Endothelial cell of umbilical vein (primary cell): ENCODE measurements around the gene TRIM2. TPM values are rescaled to one million over a fixed set of nuclear protein-coding genes. Genes with fewer than 3 reads are reported as not detected.

Source experiments
- BruUV-seq: library from RNA; stranded (reverse); fragments of 400-500 nt; replicated peaks from 2 replicates; lab custom pipeline; 2021; lab: Mats Ljungman, UMichigan
- CTCF ChIA-PET: fragments of 300-600, 350-600 bp; sonication (Branson Sonifier 250); formaldehyde crosslinking; loops from one replicate; lab custom pipeline; 2021; ENCODE audit warnings: antibody characterized with exemption, inconsistent platforms; lab: Charles Lee
- POLR2A ChIA-PET: fragments of 300-600, 350-600 bp; sonication (Branson Sonifier 250); formaldehyde crosslinking; loops from one replicate; lab custom pipeline; 2021; ENCODE audit warnings: antibody characterized with exemption, inconsistent platforms; lab: Charles Lee
- DNase-seq: peaks from one replicate; pipeline ENCODE4 v3.0.0-alpha.2; 2011; ENCODE audit warnings: low read depth, low spot score
- FAIRE-seq: peaks from 2 replicates; lab custom pipeline; 2011; peaks lifted over from hg19 to GRCh38; lab: Jason Lieb, UNC
- H2AFZ ChIP-seq: 2 replicates; pipeline ENCODE4 v1.6.0; 2012; ENCODE audit warnings: low read depth, low read length, control low read depth, inconsistent platforms
- H3K27ac ChIP-seq: 2 replicates; pipeline ENCODE4 v1.5.1; 2011; ENCODE audit warnings: low read depth, mild to moderate bottlenecking, control low read depth, low read length, moderate library complexity; ENCODE audit not compliant: insufficient read depth
- H3K27me3 ChIP-seq, 2 experiments: 2 replicates each; pipeline versions ENCODE4 v1.6.0 to v1.6.1; 2011; ENCODE audit warnings: low read length in 2 of 2, mixed read lengths in 1 of 2; ENCODE audit not compliant: control insufficient read depth in 2 of 2, insufficient read depth in 2 of 2
- H3K36me3 ChIP-seq, 2 experiments: 2 replicates in 1 of 2; 3 replicates in 1 of 2; pipeline ENCODE4 v1.5.1; 2011; ENCODE audit warnings: low read length in 2 of 2, mild to moderate bottlenecking in 1 of 2, moderate library complexity in 1 of 2; ENCODE audit not compliant: control insufficient read depth in 2 of 2, insufficient read depth in 2 of 2; ENCODE audit errors: extremely low read depth in 1 of 2
- H3K4me1 ChIP-seq: 3 replicates; pipeline ENCODE4 v1.5.1; 2011; ENCODE audit warnings: mild to moderate bottlenecking, low read length; ENCODE audit not compliant: control insufficient read depth, insufficient read depth; ENCODE audit errors: extremely low read depth
- H3K4me2 ChIP-seq: 2 replicates; pipeline ENCODE4 v1.6.1; 2011; ENCODE audit warnings: low read length, control low read depth, mixed read lengths; ENCODE audit not compliant: insufficient read depth
- H3K4me3 ChIP-seq, 3 experiments: fragments of 200-600 bp in 1 of 3; sonication (generic), shearing (Covaris generic) in 1 of 3; replicated peaks in 1 of 3; 2 replicates each; pipeline ENCODE4 v1.5.1; 2011 to 2016; ENCODE audit warnings: control low read depth in 3 of 3, low read length in 3 of 3, mild to moderate bottlenecking in 2 of 3, inconsistent platforms in 1 of 3, low read depth in 1 of 3, moderate library complexity in 1 of 3; ENCODE audit not compliant: insufficient read depth in 1 of 3
- H3K79me2 ChIP-seq: 2 replicates; pipeline ENCODE4 v1.6.0; 2012; ENCODE audit warnings: low read length, inconsistent platforms; ENCODE audit not compliant: control insufficient read depth, insufficient read depth
- H3K9ac ChIP-seq: replicated peaks from 2 replicates; pipeline ENCODE3; 2011; ENCODE audit warnings: low read length, control low read depth; ENCODE audit not compliant: insufficient read depth; ENCODE audit errors: extremely low read depth
- H3K9me1 ChIP-seq: replicated peaks from 3 replicates; pipeline ENCODE4 v1.6.0; 2011; ENCODE audit warnings: mild to moderate bottlenecking, low read length; ENCODE audit not compliant: control insufficient read depth, insufficient read depth; ENCODE audit errors: extremely low read depth
- H3K9me3 ChIP-seq: replicated peaks from 2 replicates; pipeline ENCODE4 v1.5.1; 2012; ENCODE audit warnings: low read length, inconsistent platforms; ENCODE audit not compliant: control insufficient read depth, insufficient read depth
- H4K20me1 ChIP-seq: replicated peaks from 2 replicates; pipeline ENCODE3; 2011; ENCODE audit warnings: mild to moderate bottlenecking, low read length; ENCODE audit not compliant: control insufficient read depth, insufficient read depth; ENCODE audit errors: extremely low read depth
- CTCF ChIP-seq, 2 donors: IDR thresholded peaks; 1 replicate in 1 of 2; 2 replicates in 1 of 2; pipeline ENCODE4 v1.5.1; 2011; ENCODE audit warnings: low read length in 2 of 2, mild to moderate bottlenecking in 2 of 2, moderate library complexity in 2 of 2, control low read depth in 1 of 2, inconsistent platforms in 1 of 2, low read depth in 1 of 2; ENCODE audit not compliant: insufficient read depth in 1 of 2; ENCODE audit errors: extremely low read depth in 1 of 2
- EZH2 ChIP-seq: IDR thresholded peaks from 2 replicates; pipeline ENCODE4 v1.6.1; 2012; ENCODE audit warnings: borderline replicate concordance, low read depth, mild to moderate bottlenecking, moderate library complexity, low read length, inconsistent platforms; ENCODE audit not compliant: severe bottlenecking
- FOS ChIP-seq: IDR thresholded peaks from 2 replicates; pipeline ENCODE4 v1.6.1; 2011; ENCODE audit warnings: mild to moderate bottlenecking, low read length, moderate library complexity, borderline replicate concordance; ENCODE audit not compliant: insufficient read depth
- GATA2 ChIP-seq: IDR thresholded peaks from 2 replicates; pipeline ENCODE4 v1.7.0; 2011; ENCODE audit warnings: low read depth, mild to moderate bottlenecking, moderate library complexity, mixed read lengths, low read length; ENCODE audit not compliant: insufficient read length, insufficient read depth
- JUN ChIP-seq: IDR thresholded peaks from 2 replicates; pipeline ENCODE4 v1.6.1; 2011; ENCODE audit warnings: borderline replicate concordance, low read depth; ENCODE audit not compliant: insufficient read length, insufficient read depth
- MAX ChIP-seq: IDR thresholded peaks from 2 replicates; pipeline ENCODE4 v1.6.1; 2011; ENCODE audit not compliant: insufficient read depth, insufficient read length
- MYC ChIP-seq: IDR thresholded peaks from one replicate; pipeline ENCODE4 v1.6.1; 2011; ENCODE audit warnings: mild to moderate bottlenecking, low read depth, low read length
- POLR2A ChIP-seq: IDR thresholded peaks from 2 replicates; pipeline ENCODE4 v1.6.1; 2012; ENCODE audit warnings: low read depth, mild to moderate bottlenecking, control low read depth, low read length
- POLR2AphosphoS5 ChIP-seq: IDR thresholded peaks from 2 replicates; pipeline ENCODE4 v1.6.1; 2012; ENCODE audit warnings: low read depth, mild to moderate bottlenecking, control low read depth, low read length, moderate library complexity; ENCODE audit not compliant: insufficient read depth
- dilution Hi-C: fragments of 300-500 bp; cut with MboI; formaldehyde crosslinking; loops from one replicate; pipeline ENCODE4 v1.15.0; 2019; ENCODE audit warnings: low sequenced_read_pairs; ENCODE audit not compliant: extremely low pct_ligation_motif_present
- intact Hi-C: fragments of 100-400 bp; cut with micrococcal nuclease; formaldehyde crosslinking; loops from one replicate; pipeline ENCODE4 v1.10.0; 2022
- polyA plus RNA-seq, 4 experiments: library from polyadenylated mRNA; depleted of rRNA in 3 of 4; stranded (reverse) in 3 of 4; unstranded in 1 of 4; fragments of >200 nt; gene quantifications; 2 replicates each; pipeline versions ENCODE4 v1.2.1 to v1.2.3, GENCODE V29; 2011 to 2012; ENCODE audit warnings: missing spikeins in 1 of 4
- total RNA-seq: library from RNA; stranded (reverse); gene quantifications from 2 replicates; pipeline ENCODE4 v1.2.3, GENCODE V29; 2021

The TRIM2 gene
- total and polyA plus RNA-seq, 2 donors (not counting 3 experiments of a cell fraction or from before 2014, with no cell fraction given): 6.8 to 19.7 TPM

- FAIRE-seq: no peak
- Histone ChIP-seq H3K27ac (no peak overlapping the region), H3K9me1 (no peaks in the 10 kb centered on the region), H3K4me3 (no peak overlapping the region), H3K36me3 (no peaks in the 10 kb centered on the region), H3K4me1 (peaks cover 5% of the 10 kb centered on the region), H3K4me2 (no peak overlapping the region), H2AFZ (no peak overlapping the region), H3K9ac (no peak overlapping the region), H3K79me2 (no peaks in the 10 kb centered on the region), H3K27me3 (no peaks in the 10 kb centered on the region), H3K9me3 (no peaks in the 10 kb centered on the region), H4K20me1 (no peaks in the 10 kb centered on the region)
- dilution Hi-C loops: no loop called here
- ChIA-PET CTCF (interaction anchor here (1.2 kb wide), 1 partner anchor 39 kb away, joined by 3 read pairs; no protein-coding TSS in a partner anchor), POLR2A (no interaction called here)
- DNase-seq: no peak
- no TSS peak for BruUV-seq
- intact Hi-C loops: no loop called here
- TF ChIP-seq GATA2: no peak
- no peak for TF ChIP-seq POLR2AphosphoS5
- no peak for TF ChIP-seq MYC
- no peak for TF ChIP-seq JUN
- TF ChIP-seq FOS: no peak
Measured at GRCh38 chr4:153261914-153262313, 57.7 kb downstream of the TRIM2 start.

GRCh38 chr4:153265306-153266047, 61.2 kb downstream of the TRIM2 start:
- intact Hi-C loops (no loop called here), dilution Hi-C loops (no loop called here)
- no TSS peak for BruUV-seq
- Histone ChIP-seq H3K27me3 (no peaks in the 10 kb centered on the region), H3K36me3 (no peaks in the 10 kb centered on the region), H2AFZ (no peak overlapping the region), H3K9me1 (no peaks in the 10 kb centered on the region), H3K9ac (no peak overlapping the region), H3K9me3 (no peaks in the 10 kb centered on the region), H3K4me2 (no peak overlapping the region), H3K27ac (no peak overlapping the region), H3K4me3 (no peak overlapping the region), H4K20me1 (no peaks in the 10 kb centered on the region), H3K4me1 (peaks cover 5% of the 10 kb centered on the region), H3K79me2 (no peaks in the 10 kb centered on the region)
- ChIA-PET CTCF (no interaction called here), POLR2A (no interaction called here)
- FAIRE-seq: no peak
- DNase-seq: no peak
- no peak for TF ChIP-seq FOS
- no peak for TF ChIP-seq CTCF (IDR thresholded peaks at IDR 0.05; ENCODE audit: extremely low read depth in 1 of 2, insufficient read depth in 1 of 2, low read depth in 1 of 2, low read length in 2 of 2)
- no peak for TF ChIP-seq MAX
- no peak for TF ChIP-seq POLR2A
- no peak for TF ChIP-seq POLR2AphosphoS5
- TF ChIP-seq MYC: no peak
- no peak for TF ChIP-seq GATA2
- TF ChIP-seq JUN: no peak
- no peak for TF ChIP-seq EZH2
